WTC11 (cell line): ENCODE measurements around the gene SPATA18. TPM values are rescaled to one million over a fixed set of nuclear protein-coding genes. Genes with fewer than 3 reads are reported as not detected.

Experiments used
- ATAC-seq: fragments of 200-7000 bp; cut with Tn5 transposase; 2 replicates; pipeline ENCODE4 v1.10.0; 2021; ENCODE audit warnings: mild to moderate bottlenecking, moderate library complexity
- CTCF ChIA-PET: fragments of 300-600 bp; sonication (Branson Sonifier 250); formaldehyde crosslinking; loops from one replicate; lab custom pipeline; 2021; ENCODE audit warnings: antibody characterized with exemption; lab: Charles Lee
- POLR2A ChIA-PET: fragments of 350-600 bp; sonication (Branson Sonifier 250); formaldehyde crosslinking; loops from one replicate; lab custom pipeline; 2021; ENCODE audit warnings: antibody characterized with exemption; lab: Charles Lee
- DNase-seq: peaks from one replicate; pipeline ENCODE4 v3.0.0; 2021; ENCODE audit warnings: low spot score
- H3K27ac Mint-ChIP-seq: 2 replicates; pipeline ENCODE4 v1.8.0; 2021; ENCODE audit warnings: mixed read lengths
- H3K27me3 Mint-ChIP-seq: 2 replicates; pipeline ENCODE4 v1.8.0; 2021; ENCODE audit warnings: low read depth, mild to moderate bottlenecking, moderate library complexity, mixed read lengths
- H3K36me3 Mint-ChIP-seq: 2 replicates; pipeline ENCODE4 v1.8.0; 2021; ENCODE audit warnings: mixed read lengths
- H3K4me1 Mint-ChIP-seq: 2 replicates; pipeline ENCODE4 v1.8.0; 2022; ENCODE audit warnings: mixed read lengths
- H3K4me3 Mint-ChIP-seq: 2 replicates; pipeline ENCODE4 v1.8.0; 2021; ENCODE audit warnings: mild to moderate bottlenecking, moderate library complexity, mixed read lengths
- H3K9me3 Mint-ChIP-seq: 2 replicates; pipeline ENCODE4 v1.8.0; 2021; ENCODE audit warnings: mixed read lengths
- ATF2 ChIP-seq: sonication (generic); formaldehyde crosslinking; IDR thresholded peaks from 2 replicates; pipeline ENCODE4 v1.8.1; 2022; ENCODE audit warnings: low read depth, missing genetic modification reagents, borderline replicate concordance
- CTCF ChIP-seq: fragments of 200-600 bp; IDR thresholded peaks from 2 replicates; pipeline ENCODE4 v1.8.0; 2022; ENCODE audit warnings: antibody characterized with exemption
- GTF2I ChIP-seq: fragments of 250-450 bp; sonication (Bioruptor Pico); conservative IDR thresholded peaks from 2 replicates; pipeline ENCODE4 v1.4.0; 2021; ENCODE audit warnings: mild to moderate bottlenecking
- KAT7 ChIP-seq: sonication (generic); formaldehyde crosslinking; IDR thresholded peaks from 2 replicates; pipeline ENCODE4 v1.8.1; 2023; ENCODE audit warnings: missing genetic modification reagents, mild to moderate bottlenecking, borderline replicate concordance
- RELA ChIP-seq: sonication (generic); formaldehyde crosslinking; IDR thresholded peaks from 2 replicates; pipeline ENCODE4 v1.8.1; 2022; ENCODE audit warnings: missing genetic modification reagents, mild to moderate bottlenecking, borderline replicate concordance
- SMAD4 ChIP-seq: sonication (generic); formaldehyde crosslinking; IDR thresholded peaks from 2 replicates; pipeline ENCODE4 v1.8.0; 2022; ENCODE audit warnings: mild to moderate bottlenecking, missing genetic modification reagents
- ZNF263 ChIP-seq: sonication (generic); formaldehyde crosslinking; IDR thresholded peaks from 2 replicates; pipeline ENCODE4 v1.8.1; 2022; ENCODE audit warnings: low read depth, mild to moderate bottlenecking, moderate library complexity, missing genetic modification reagents
- ZNF281 ChIP-seq: sonication (generic); formaldehyde crosslinking; IDR thresholded peaks from 2 replicates; pipeline ENCODE4 v1.8.0; 2023; ENCODE audit warnings: mild to moderate bottlenecking, missing genetic modification reagents
- ZNF396 ChIP-seq: fragments of 250-450 bp; sonication (Bioruptor Pico); IDR thresholded peaks from 2 replicates; pipeline ENCODE4 v1.8.0; 2021; ENCODE audit warnings: mild to moderate bottlenecking, moderate library complexity, borderline replicate concordance
- ZNF425 ChIP-seq: fragments of 250-450 bp; sonication (Bioruptor Pico); conservative IDR thresholded peaks from 2 replicates; pipeline ENCODE4 v1.9.0; 2021; ENCODE audit warnings: mild to moderate bottlenecking
- total RNA-seq: library from RNA; stranded (reverse); gene quantifications from 3 replicates; pipeline ENCODE4 v1.2.3, GENCODE V29; 2021
- TF ChIP-seq, protein P1 (sequence below): sonication (generic); formaldehyde crosslinking; IDR thresholded peaks from 2 replicates; pipeline ENCODE4 v1.8.0; 2022; ENCODE audit warnings: mild to moderate bottlenecking, missing genetic modification reagents
- TF ChIP-seq, protein P2 (sequence below): fragments of 250-450 bp; sonication (Bioruptor Pico); IDR thresholded peaks from 2 replicates; pipeline ENCODE4 v1.8.0; 2021; ENCODE audit warnings: mild to moderate bottlenecking
- TF ChIP-seq, protein P3 (sequence below): fragments of 250-450 bp; sonication (Bioruptor Pico); IDR thresholded peaks from 2 replicates; pipeline ENCODE4 v1.9.0; 2021; ENCODE audit warnings: mild to moderate bottlenecking
- TF ChIP-seq, protein P4 (sequence below): sonication (generic); formaldehyde crosslinking; IDR thresholded peaks from 2 replicates; pipeline ENCODE4 v1.8.0; 2022; ENCODE audit warnings: mild to moderate bottlenecking, missing genetic modification reagents
- TF ChIP-seq, protein P5 (sequence below): sonication (generic); formaldehyde crosslinking; IDR thresholded peaks from 2 replicates; pipeline ENCODE4 v1.8.0; 2022; ENCODE audit warnings: mild to moderate bottlenecking, missing genetic modification reagents
- TF ChIP-seq, protein P6 (sequence below): fragments of 250-450 bp; sonication (Bioruptor Pico); IDR thresholded peaks from 2 replicates; pipeline ENCODE4 v1.9.0; 2021; ENCODE audit warnings: mild to moderate bottlenecking

Gene SPATA18
- total RNA-seq, 1 experiment from 2014 or later: 6.6 TPM

DNA sequence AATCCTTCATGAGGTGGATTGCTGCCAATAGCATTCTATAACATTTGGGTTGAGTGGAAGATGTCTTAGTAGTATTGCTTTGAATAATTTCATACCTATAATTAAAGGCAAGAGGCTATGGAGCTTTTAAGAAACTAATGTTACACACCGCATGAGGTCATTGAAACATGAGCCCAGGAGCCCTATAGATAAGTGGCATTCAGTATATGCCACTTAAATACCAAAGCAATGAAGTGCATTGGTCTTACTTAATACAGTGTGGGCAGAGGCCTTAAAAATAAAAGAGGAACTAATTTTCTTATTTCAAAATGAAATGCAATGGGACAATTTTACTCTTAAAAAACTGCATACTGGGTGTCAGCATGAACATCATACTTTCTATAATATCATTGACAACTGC lies 47.5 kb downstream of the SPATA18 start (continued):
- TF ChIP-seq ZNF281 (CRISPR knock-in tag): no peak
- no peak for TF ChIP-seq GTF2I (CRISPR knock-in tag)
- TF ChIP-seq, protein P1, sequence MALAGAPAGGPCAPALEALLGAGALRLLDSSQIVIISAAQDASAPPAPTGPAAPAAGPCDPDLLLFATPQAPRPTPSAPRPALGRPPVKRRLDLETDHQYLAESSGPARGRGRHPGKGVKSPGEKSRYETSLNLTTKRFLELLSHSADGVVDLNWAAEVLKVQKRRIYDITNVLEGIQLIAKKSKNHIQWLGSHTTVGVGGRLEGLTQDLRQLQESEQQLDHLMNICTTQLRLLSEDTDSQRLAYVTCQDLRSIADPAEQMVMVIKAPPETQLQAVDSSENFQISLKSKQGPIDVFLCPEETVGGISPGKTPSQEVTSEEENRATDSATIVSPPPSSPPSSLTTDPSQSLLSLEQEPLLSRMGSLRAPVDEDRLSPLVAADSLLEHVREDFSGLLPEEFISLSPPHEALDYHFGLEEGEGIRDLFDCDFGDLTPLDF (CRISPR knock-in tag): no peak
- TF ChIP-seq SMAD4 (CRISPR knock-in tag): no peak
- TF ChIP-seq, protein P2, sequence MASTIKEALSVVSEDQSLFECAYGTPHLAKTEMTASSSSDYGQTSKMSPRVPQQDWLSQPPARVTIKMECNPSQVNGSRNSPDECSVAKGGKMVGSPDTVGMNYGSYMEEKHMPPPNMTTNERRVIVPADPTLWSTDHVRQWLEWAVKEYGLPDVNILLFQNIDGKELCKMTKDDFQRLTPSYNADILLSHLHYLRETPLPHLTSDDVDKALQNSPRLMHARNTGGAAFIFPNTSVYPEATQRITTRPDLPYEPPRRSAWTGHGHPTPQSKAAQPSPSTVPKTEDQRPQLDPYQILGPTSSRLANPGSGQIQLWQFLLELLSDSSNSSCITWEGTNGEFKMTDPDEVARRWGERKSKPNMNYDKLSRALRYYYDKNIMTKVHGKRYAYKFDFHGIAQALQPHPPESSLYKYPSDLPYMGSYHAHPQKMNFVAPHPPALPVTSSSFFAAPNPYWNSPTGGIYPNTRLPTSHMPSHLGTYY (CRISPR knock-in tag): no peak
- no peak for TF ChIP-seq KAT7 (CRISPR knock-in tag)

- ATAC-seq (no peak), DNase-seq (no peak)
- Mint-ChIP-seq H3K36me3 (no peaks in the 10 kb centered on the region), H3K27me3 (no peaks in the 10 kb centered on the region), H3K9me3 (no peaks in the 10 kb centered on the region), H3K27ac (no peak overlapping the region), H3K4me3 (no peak overlapping the region), H3K4me1 (no peaks in the 10 kb centered on the region)
- ChIA-PET POLR2A (no interaction called here), CTCF (no interaction called here)
- TF ChIP-seq, protein P3, sequence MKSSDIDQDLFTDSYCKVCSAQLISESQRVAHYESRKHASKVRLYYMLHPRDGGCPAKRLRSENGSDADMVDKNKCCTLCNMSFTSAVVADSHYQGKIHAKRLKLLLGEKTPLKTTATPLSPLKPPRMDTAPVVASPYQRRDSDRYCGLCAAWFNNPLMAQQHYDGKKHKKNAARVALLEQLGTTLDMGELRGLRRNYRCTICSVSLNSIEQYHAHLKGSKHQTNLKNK (CRISPR knock-in tag): no peak
- TF ChIP-seq, protein P4, sequence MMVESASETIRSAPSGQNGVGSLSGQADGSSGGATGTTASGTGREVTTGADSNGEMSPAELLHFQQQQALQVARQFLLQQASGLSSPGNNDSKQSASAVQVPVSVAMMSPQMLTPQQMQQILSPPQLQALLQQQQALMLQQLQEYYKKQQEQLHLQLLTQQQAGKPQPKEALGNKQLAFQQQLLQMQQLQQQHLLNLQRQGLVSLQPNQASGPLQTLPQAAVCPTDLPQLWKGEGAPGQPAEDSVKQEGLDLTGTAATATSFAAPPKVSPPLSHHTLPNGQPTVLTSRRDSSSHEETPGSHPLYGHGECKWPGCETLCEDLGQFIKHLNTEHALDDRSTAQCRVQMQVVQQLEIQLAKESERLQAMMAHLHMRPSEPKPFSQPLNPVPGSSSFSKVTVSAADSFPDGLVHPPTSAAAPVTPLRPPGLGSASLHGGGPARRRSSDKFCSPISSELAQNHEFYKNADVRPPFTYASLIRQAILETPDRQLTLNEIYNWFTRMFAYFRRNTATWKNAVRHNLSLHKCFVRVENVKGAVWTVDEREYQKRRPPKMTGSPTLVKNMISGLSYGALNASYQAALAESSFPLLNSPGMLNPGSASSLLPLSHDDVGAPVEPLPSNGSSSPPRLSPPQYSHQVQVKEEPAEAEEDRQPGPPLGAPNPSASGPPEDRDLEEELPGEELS (CRISPR knock-in tag): no peak
- TF ChIP-seq CTCF (no peak), RELA (CRISPR knock-in tag) (no peak), ZNF425 (CRISPR knock-in tag) (no peak), ZNF263 (CRISPR knock-in tag) (no peak), ZNF396 (no peak), ATF2 (CRISPR knock-in tag) (no peak), SMAD4 (CRISPR knock-in tag) (no peak)
- TF ChIP-seq, protein P5, sequence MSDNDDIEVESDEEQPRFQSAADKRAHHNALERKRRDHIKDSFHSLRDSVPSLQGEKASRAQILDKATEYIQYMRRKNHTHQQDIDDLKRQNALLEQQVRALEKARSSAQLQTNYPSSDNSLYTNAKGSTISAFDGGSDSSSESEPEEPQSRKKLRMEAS (CRISPR knock-in tag): no peak
- TF ChIP-seq, protein P6, sequence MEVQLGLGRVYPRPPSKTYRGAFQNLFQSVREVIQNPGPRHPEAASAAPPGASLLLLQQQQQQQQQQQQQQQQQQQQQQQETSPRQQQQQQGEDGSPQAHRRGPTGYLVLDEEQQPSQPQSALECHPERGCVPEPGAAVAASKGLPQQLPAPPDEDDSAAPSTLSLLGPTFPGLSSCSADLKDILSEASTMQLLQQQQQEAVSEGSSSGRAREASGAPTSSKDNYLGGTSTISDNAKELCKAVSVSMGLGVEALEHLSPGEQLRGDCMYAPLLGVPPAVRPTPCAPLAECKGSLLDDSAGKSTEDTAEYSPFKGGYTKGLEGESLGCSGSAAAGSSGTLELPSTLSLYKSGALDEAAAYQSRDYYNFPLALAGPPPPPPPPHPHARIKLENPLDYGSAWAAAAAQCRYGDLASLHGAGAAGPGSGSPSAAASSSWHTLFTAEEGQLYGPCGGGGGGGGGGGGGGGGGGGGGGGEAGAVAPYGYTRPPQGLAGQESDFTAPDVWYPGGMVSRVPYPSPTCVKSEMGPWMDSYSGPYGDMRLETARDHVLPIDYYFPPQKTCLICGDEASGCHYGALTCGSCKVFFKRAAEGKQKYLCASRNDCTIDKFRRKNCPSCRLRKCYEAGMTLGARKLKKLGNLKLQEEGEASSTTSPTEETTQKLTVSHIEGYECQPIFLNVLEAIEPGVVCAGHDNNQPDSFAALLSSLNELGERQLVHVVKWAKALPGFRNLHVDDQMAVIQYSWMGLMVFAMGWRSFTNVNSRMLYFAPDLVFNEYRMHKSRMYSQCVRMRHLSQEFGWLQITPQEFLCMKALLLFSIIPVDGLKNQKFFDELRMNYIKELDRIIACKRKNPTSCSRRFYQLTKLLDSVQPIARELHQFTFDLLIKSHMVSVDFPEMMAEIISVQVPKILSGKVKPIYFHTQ (CRISPR knock-in tag): no peak
- TF ChIP-seq, protein P2 (CRISPR knock-in tag): no peak
Measured at GRCh38 chr4:52099860-52100461, 48.9 kb downstream of the SPATA18 start.
